Measurements from ENCODE around the gene ANGPT4. TPM values are rescaled to one million over a fixed set of nuclear protein-coding genes. Genes with fewer than 3 reads are reported as not detected.

ANGPT4 gene
- total RNA-seq, 1 donor from 2014 or later = 0.05 TPM

DNA sequence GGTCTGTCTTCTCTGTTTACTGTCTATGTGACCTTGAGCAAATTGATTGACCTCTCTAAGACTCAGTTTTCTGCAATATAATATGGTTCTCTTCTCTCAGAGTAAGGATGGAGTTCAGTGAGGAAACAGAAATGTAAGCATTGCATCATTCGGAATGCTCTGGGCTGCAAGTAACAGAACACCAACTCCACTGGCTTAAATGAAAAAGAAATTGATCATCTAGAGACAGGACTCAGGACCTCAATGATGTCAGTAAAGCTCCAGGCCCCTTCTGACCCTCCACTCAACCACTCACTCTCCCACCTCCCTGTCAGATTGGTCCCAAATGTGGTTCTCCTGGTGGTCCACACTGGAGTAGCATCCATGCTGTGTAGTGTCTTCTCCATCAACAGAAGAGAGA lies 50.7 kb downstream of the ANGPT4 start:
- Mint-ChIP-seq H3K36me3 (ENCODE audit: low read depth, unreplicated experiment) (no peaks in the 10 kb centered on the region), H3K4me3 (ENCODE audit: unreplicated experiment) (no peak overlapping the region), H3K27ac (ENCODE audit: unreplicated experiment) (no peak overlapping the region), H3K9me3 (ENCODE audit: unreplicated experiment) (peaks cover 5% of the 10 kb centered on the region), H3K27me3 (ENCODE audit: low read depth, unreplicated experiment) (peaks cover 54% of the 10 kb centered on the region), H3K4me1 (ENCODE audit: low read depth, unreplicated experiment) (no peaks in the 10 kb centered on the region)
- H3K9me3 ChIP-seq (ENCODE audit: insufficient read depth, low read depth, low read length) = no peaks in the 10 kb centered on the region
- H3K36me3 ChIP-seq (ENCODE audit: insufficient read depth, low read length) = no peaks in the 10 kb centered on the region
- no peak for DNase-seq (ENCODE audit: low read depth)
- TF ChIP-seq, protein P1, sequence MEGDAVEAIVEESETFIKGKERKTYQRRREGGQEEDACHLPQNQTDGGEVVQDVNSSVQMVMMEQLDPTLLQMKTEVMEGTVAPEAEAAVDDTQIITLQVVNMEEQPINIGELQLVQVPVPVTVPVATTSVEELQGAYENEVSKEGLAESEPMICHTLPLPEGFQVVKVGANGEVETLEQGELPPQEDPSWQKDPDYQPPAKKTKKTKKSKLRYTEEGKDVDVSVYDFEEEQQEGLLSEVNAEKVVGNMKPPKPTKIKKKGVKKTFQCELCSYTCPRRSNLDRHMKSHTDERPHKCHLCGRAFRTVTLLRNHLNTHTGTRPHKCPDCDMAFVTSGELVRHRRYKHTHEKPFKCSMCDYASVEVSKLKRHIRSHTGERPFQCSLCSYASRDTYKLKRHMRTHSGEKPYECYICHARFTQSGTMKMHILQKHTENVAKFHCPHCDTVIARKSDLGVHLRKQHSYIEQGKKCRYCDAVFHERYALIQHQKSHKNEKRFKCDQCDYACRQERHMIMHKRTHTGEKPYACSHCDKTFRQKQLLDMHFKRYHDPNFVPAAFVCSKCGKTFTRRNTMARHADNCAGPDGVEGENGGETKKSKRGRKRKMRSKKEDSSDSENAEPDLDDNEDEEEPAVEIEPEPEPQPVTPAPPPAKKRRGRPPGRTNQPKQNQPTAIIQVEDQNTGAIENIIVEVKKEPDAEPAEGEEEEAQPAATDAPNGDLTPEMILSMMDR (IDR thresholded peaks at IDR 0.05; ENCODE audit: insufficient read depth, low read depth, low read length) = no peak
- TF ChIP-seq EZH2 (IDR thresholded peaks at IDR 0.05; ENCODE audit: insufficient read depth, low read length) = no peak
- no peaks in the 10 kb centered on the region for H3K4me1 ChIP-seq (ENCODE audit: insufficient read depth, low read length)
- H4K20me1 ChIP-seq (ENCODE audit: insufficient read depth, low read length) = no peaks in the 10 kb centered on the region
- no peaks in the 10 kb centered on the region for H3K27me3 ChIP-seq (ENCODE audit: insufficient read depth, low read length)
- H3K9ac ChIP-seq (ENCODE audit: low read length) = no peak overlapping the region
- no peak overlapping the region for H2AFZ ChIP-seq (ENCODE audit: low read depth, low read length)
- no peak overlapping the region for H3K4me2 ChIP-seq (ENCODE audit: low read length)
- H3K27ac ChIP-seq (ENCODE audit: low read depth, low read length) = no peak overlapping the region
- no peak for FAIRE-seq
- H3K4me3 ChIP-seq (ENCODE audit: insufficient read depth, low read depth, low read length) = no peak overlapping the region
- no peaks in the 10 kb centered on the region for H3K79me2 ChIP-seq (ENCODE audit: insufficient read depth, low read length)

DNA sequence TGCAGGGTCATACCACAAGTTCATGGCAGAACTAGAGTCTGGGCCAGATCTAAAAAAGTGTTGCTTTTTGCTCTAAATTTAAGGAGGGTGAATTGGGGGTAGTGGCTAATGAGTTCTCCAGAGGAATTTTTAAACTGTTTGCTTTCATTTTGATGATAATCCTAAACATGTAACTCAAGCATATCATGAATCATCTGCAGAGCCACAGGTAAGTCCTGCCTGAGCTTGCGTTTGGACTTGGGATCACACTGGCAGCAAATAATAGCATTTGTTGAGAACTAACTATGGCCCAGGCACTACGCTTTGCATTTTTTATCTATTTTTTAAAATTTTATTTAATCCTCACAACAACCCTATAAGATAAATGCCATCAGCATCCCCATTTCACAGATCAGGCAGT lies 55.2 kb downstream of the ANGPT4 start:
- no peak for FAIRE-seq
- DNase-seq (ENCODE audit: low read depth) = no peak
- peaks cover 5% of the 10 kb centered on the region for H3K9me3 Mint-ChIP-seq (ENCODE audit: unreplicated experiment)
- H3K4me1 Mint-ChIP-seq (ENCODE audit: low read depth, unreplicated experiment) = peaks cover 13% of the 10 kb centered on the region
- Histone ChIP-seq H3K27me3 (ENCODE audit: insufficient read depth, low read length) (no peaks in the 10 kb centered on the region), H3K36me3 (ENCODE audit: insufficient read depth, low read length) (no peaks in the 10 kb centered on the region), H3K79me2 (ENCODE audit: insufficient read depth, low read length) (no peaks in the 10 kb centered on the region), H3K4me2 (ENCODE audit: low read length) (no peak overlapping the region), H3K4me3 (ENCODE audit: insufficient read depth, low read depth, low read length) (no peak overlapping the region), H3K9ac (ENCODE audit: low read length) (no peak overlapping the region), H3K4me1 (ENCODE audit: insufficient read depth, low read length) (peaks cover 9% of the 10 kb centered on the region), H3K9me3 (ENCODE audit: insufficient read depth, low read depth, low read length) (no peaks in the 10 kb centered on the region), H2AFZ (ENCODE audit: low read depth, low read length) (no peak overlapping the region), H4K20me1 (ENCODE audit: insufficient read depth, low read length) (no peaks in the 10 kb centered on the region), H3K27ac (ENCODE audit: low read depth, low read length) (no peak overlapping the region)
- TF ChIP-seq EZH2 (IDR thresholded peaks at IDR 0.05; ENCODE audit: insufficient read depth, low read length) = no peak
- TF ChIP-seq, protein P1 (IDR thresholded peaks at IDR 0.05; ENCODE audit: insufficient read depth, low read depth, low read length) = no peak
- H3K36me3 Mint-ChIP-seq (ENCODE audit: low read depth, unreplicated experiment) = no peaks in the 10 kb centered on the region
- no peak overlapping the region for H3K27ac Mint-ChIP-seq (ENCODE audit: unreplicated experiment)
- peaks cover 38% of the 10 kb centered on the region for H3K27me3 Mint-ChIP-seq (ENCODE audit: low read depth, unreplicated experiment)
- no peak overlapping the region for H3K4me3 Mint-ChIP-seq (ENCODE audit: unreplicated experiment)

DNA sequence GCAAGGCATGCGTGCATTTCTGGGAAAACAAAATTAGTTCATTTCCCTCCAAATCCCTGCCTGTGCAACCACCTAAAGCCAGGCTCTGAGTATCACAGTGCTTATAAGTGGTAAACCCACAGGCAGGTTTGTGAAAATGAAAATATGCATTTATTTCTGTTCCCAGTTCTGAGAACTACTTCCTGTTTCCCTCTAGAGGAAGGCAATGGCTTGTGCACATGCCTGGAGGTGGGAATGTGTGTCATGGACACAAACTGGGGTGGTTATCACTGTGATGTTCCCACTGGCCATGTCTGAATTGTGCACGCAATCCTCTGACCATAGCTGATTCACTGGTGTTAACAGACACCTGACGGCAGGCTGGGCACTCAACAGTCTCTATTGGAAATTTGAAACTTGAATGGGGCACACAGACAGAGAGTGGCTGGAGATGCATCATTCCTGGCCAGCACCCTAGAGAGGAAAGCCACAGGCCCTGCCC lies 56.3 kb downstream of the ANGPT4 start:
- TF ChIP-seq, protein P1 (IDR thresholded peaks at IDR 0.05; ENCODE audit: insufficient read depth, low read depth, low read length) = no peak
- no peak for TF ChIP-seq EZH2 (IDR thresholded peaks at IDR 0.05; ENCODE audit: insufficient read depth, low read length)
- no peak for DNase-seq (ENCODE audit: low read depth)
- Histone ChIP-seq H3K9me3 (ENCODE audit: insufficient read depth, low read depth, low read length) (no peaks in the 10 kb centered on the region), H2AFZ (ENCODE audit: low read depth, low read length) (no peak overlapping the region), H3K79me2 (ENCODE audit: insufficient read depth, low read length) (no peaks in the 10 kb centered on the region), H3K9ac (ENCODE audit: low read length) (no peak overlapping the region), H3K27me3 (ENCODE audit: insufficient read depth, low read length) (no peaks in the 10 kb centered on the region), H3K36me3 (ENCODE audit: insufficient read depth, low read length) (no peaks in the 10 kb centered on the region), H3K4me3 (ENCODE audit: insufficient read depth, low read depth, low read length) (no peak overlapping the region), H3K4me1 (ENCODE audit: insufficient read depth, low read length) (peaks cover 15% of the 10 kb centered on the region), H3K4me2 (ENCODE audit: low read length) (no peak overlapping the region), H3K27ac (ENCODE audit: low read depth, low read length) (no peak overlapping the region), H4K20me1 (ENCODE audit: insufficient read depth, low read length) (no peaks in the 10 kb centered on the region)
- Mint-ChIP-seq H3K4me3 (ENCODE audit: unreplicated experiment) (no peak overlapping the region), H3K27ac (ENCODE audit: unreplicated experiment) (no peak overlapping the region), H3K9me3 (ENCODE audit: unreplicated experiment) (no peaks in the 10 kb centered on the region), H3K27me3 (ENCODE audit: low read depth, unreplicated experiment) (peaks cover 32% of the 10 kb centered on the region), H3K36me3 (ENCODE audit: low read depth, unreplicated experiment) (no peaks in the 10 kb centered on the region), H3K4me1 (ENCODE audit: low read depth, unreplicated experiment) (peaks cover 17% of the 10 kb centered on the region)
- FAIRE-seq = no peak

Measured in astrocyte (in vitro differentiated cells and primary cell).